H1 (cell line): ENCODE measurements around the gene GNG4. TPM values are rescaled to one million over a fixed set of nuclear protein-coding genes. Genes with fewer than 3 reads are reported as not detected.

Experiments
- CEBPB ChIP-seq: IDR thresholded peaks from 2 replicates; pipeline ENCODE4 v1.6.1; 2012; ENCODE audit warnings: low read depth, low read length
- CHD7 ChIP-seq: fragments of 300-600 bp; sonication (generic); IDR thresholded peaks from 2 replicates; pipeline ENCODE4 v1.7.1; 2012; ENCODE audit warnings: low read length, moderate library complexity, mild to moderate bottlenecking, inconsistent platforms; ENCODE audit not compliant: insufficient replicate concordance
- EZH2 ChIP-seq: fragments of 200-600 bp; sonication (generic); IDR thresholded peaks from 2 replicates; pipeline ENCODE4 v1.7.1; 2012; ENCODE audit warnings: low read depth, mild to moderate bottlenecking, moderate library complexity, low read length, inconsistent platforms; ENCODE audit not compliant: severe bottlenecking
- FOSL1 ChIP-seq: IDR thresholded peaks from 2 replicates; pipeline ENCODE4 v1.6.1; 2011; ENCODE audit warnings: mild to moderate bottlenecking, low read depth, low read length, moderate library complexity; ENCODE audit not compliant: insufficient read depth
- GABPA ChIP-seq: IDR thresholded peaks from 2 replicates; pipeline ENCODE4 v1.6.1; 2011; ENCODE audit warnings: mild to moderate bottlenecking, low read length, moderate library complexity, borderline replicate concordance; ENCODE audit not compliant: insufficient read depth
- HDAC6 ChIP-seq: IDR thresholded peaks from one replicate; pipeline ENCODE4 v1.7.1; 2012; ENCODE audit warnings: low read depth, mild to moderate bottlenecking, inconsistent platforms, low read length, moderate library complexity
- KDM1A ChIP-seq: fragments of 200-600, 300-600 bp; sonication (generic); IDR thresholded peaks from 2 replicates; pipeline ENCODE4 v1.7.1; 2016; ENCODE audit warnings: mild to moderate bottlenecking, low read length, borderline replicate concordance
- KDM4A ChIP-seq: IDR thresholded peaks from one replicate; pipeline ENCODE4 v1.7.1; 2012; ENCODE audit warnings: low read depth, mild to moderate bottlenecking, moderate library complexity, low read length, inconsistent platforms; ENCODE audit not compliant: severe bottlenecking
- NANOG ChIP-seq: IDR thresholded peaks from 2 replicates; pipeline ENCODE4 v1.6.1; 2011; ENCODE audit warnings: low read length, low read depth, mild to moderate bottlenecking, inconsistent platforms; ENCODE audit not compliant: insufficient read depth, poor library complexity, severe bottlenecking
- SRF ChIP-seq: IDR thresholded peaks from 2 replicates; pipeline ENCODE4 v1.6.1; 2011; ENCODE audit warnings: mild to moderate bottlenecking, low read depth, low read length, moderate library complexity
- YY1 ChIP-seq: IDR thresholded peaks from 2 replicates; pipeline ENCODE4 v1.6.1; 2011; ENCODE audit warnings: low read depth, mild to moderate bottlenecking, low read length
- polyA plus RNA-seq, 7 experiments: library from polyadenylated mRNA; depleted of rRNA in 3 of 7; stranded (reverse) in 5 of 7; unstranded in 2 of 7; fragments of >200 nt in 5 of 7; fragments of 200-250 nt in 2 of 7; gene quantifications; 1 replicate in 5 of 7; 2 replicates in 1 of 7; 4 replicates in 1 of 7; pipeline versions ENCODE4 v1.2.1 to v1.2.3, GENCODE V29; 2011 to 2013; ENCODE audit warnings: missing spikeins in 2 of 7, mixed read lengths in 2 of 7
- total RNA-seq: library from RNA; stranded (reverse); fragmentation: NEBNext Ultra II Directional; extraction: Animal tissue kit (Norgen Biotek cat#: 25700); gene quantifications from 2 replicates; pipeline ENCODE4 v1.2.1, GENCODE V29; 2021

Gene GNG4
- total and polyA plus RNA-seq, 2 of the 8 experiments (the other 6 are each of a cell fraction or from before 2014, with no cell fraction given) = 95.5 to 96.8 TPM

DNA sequence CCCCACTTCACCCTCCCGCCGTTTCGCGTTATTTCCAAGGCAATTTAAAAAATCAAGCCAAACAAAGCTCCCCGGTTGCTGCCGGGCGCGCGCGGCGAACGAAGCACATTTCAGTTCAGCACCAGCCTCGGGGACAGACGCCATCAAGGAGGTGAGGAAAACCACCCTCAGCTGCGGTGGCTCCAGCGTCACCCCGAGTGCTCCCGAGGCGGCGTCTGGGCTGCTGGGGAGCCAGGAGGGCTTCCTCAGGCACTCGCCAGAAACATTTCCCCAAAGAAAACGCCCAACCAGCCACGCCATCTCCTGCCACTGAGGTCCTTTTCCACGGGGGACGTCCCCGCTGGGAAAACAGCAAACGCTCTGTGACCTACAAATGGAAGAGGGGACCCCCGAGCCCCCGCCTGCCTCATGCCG is 623 bp downstream of the GNG4 start (continued):
- no peak for TF ChIP-seq CHD7
- no peak for TF ChIP-seq HDAC6
- TF ChIP-seq SRF = no peak
- no peak for TF ChIP-seq FOSL1
- TF ChIP-seq KDM1A = no peak
- TF ChIP-seq CEBPB = no peak
- no peak; the same call in 1 of the 2 replicates for TF ChIP-seq GABPA
- no peak for TF ChIP-seq KDM4A
- TF ChIP-seq YY1 = no peak
- TF ChIP-seq NANOG = no peak
- TF ChIP-seq EZH2 = no peak
